ENCODE results near the gene EEFSEC.

- TF ChIP-seq CTCF (IDR thresholded peaks at IDR 0.05; ENCODE audit: low read depth, low read length) (no peak), MAX (IDR thresholded peaks at IDR 0.05; ENCODE audit: low read depth, low read length) (no peak), POLR2A (IDR thresholded peaks at IDR 0.05; ENCODE audit: extremely low read depth, insufficient read length) (no peak), MYC (IDR thresholded peaks at IDR 0.05; ENCODE audit: low read depth, low read length) (no peak)
Measured at GRCh38 chr3:128269006-128269775, 115.9 kb downstream of the EEFSEC start.

Measured in NB4 (cell line).